GM19438 (cell line): Measurements from ENCODE around the gene SDHA.
"Not testable (repeated sequence)": the region's sequence is repeated elsewhere in the genome, so short reads cannot be mapped to it uniquely, and the experiment has no call there.

ENCODE experiments used
- ATAC-seq: cut with Tn5 transposase; IDR thresholded peaks from one replicate; pipeline ENCODE4 v1.9.1; 2021; ENCODE audit warnings: low read depth; ENCODE audit not compliant: unreplicated experiment

Gene SDHA

DNA sequence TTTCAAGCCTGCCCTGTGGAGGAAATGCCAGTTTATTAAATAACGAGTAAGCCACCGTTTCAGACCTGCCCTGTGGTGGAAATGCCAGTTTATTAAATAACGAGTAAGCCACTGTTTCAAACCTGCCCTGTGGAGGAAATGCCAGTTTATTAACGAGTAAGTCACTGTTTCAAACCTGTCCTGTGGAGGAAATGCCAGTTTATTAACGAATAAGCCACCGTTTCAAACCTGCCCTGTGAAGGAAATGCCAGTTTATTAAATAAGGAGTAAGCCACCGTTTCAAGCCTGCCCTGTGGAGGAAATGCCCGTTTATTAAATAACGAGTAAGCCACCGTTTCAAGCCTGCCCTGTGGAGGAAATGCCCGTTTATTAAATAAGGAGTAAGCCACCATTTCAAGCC, 33.9 kb downstream of the SDHA start:
- ATAC-seq: not testable (repeated sequence)

DNA sequence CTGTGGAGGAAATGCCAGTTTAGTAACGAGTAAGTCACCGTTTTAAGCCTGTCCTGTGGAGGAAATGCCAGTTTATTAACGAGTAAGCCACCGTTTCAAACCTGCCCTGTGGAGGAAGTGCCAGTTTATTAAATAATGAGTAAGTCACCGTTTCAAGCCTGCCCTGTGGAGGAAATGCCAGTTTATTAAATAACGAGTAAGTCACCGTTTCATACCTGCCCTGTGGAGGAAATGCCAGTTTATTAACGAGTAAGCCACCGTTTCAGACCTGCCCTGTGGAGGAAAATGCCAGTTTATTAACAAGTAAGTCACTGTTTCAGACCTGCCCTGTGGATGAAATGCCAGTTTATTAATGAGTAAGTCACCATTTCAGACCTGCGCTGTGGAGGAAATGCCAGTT, 34.4 kb downstream of the SDHA start:
- no peak for ATAC-seq

DNA sequence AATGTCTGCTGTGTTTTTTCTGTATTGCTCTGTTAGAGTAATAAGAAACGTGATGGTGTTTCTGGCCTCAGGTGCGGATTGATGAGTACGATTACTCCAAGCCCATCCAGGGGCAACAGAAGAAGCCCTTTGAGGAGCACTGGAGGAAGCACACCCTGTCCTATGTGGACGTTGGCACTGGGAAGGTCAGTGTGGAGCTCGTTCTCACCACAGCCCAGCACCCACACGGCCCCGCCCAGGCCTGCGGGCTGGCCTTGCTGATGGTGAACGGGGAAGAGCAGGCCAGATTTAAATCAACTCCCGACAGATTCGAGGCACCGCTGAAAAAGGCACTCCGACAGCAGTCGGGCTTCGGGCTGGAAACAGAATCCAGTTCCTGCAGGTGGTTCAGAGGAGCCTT, 36.2 kb downstream of the SDHA start:
- not testable (repeated sequence) for ATAC-seq

- not testable (repeated sequence) for ATAC-seq
Observed at GRCh38 chr5:255116-255515, 37.0 kb downstream of the SDHA start.

GRCh38 chr5:256347-256746, 38.2 kb downstream of the SDHA start:
- not testable (repeated sequence) for ATAC-seq

DNA sequence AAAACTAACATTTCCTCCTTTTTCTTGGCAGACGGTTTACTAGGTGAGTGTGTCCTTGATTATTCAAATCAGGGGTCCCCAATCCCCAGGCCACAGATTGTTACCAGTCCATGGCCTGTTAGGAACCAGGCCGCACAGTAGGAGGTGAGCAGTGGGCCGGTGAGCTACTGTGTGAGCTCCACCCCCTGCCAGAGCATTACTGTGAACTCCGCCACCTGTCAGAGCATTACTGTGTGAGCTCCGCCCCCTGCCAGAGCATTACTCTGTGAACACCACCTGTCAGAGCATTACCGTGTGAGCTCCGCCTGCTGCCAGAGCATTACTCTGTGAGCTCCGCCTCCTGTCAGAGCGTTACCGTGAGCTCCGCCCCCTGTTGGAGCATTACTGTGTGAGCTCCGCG, 39.0 kb downstream of the SDHA start:
- ATAC-seq: no peak

GRCh38 chr5:263275-263974, 45.3 kb downstream of the SDHA start:
- ATAC-seq: not testable (repeated sequence)

DNA sequence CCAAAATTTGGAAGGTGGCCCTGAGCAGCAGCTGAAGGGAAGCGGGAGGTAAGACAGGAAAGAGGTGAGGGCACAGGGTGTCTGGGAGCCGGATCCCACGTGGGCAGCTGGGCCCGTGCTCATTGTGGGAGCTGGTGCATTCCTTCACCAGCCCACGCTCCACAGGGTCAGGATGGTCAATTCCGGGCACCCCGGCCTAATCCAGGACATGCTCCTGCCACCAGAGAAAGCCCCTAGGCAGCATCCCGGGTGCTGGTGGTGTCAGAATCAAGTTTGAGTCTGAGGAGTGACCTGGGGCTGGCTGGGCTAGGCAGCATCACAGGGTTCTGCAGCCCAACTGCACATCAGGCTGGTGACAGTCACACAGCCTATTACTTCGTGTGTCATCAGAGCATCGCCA, 46.2 kb downstream of the SDHA start:
- ATAC-seq: no peak

- not testable (repeated sequence) for ATAC-seq
Observed at GRCh38 chr5:266311-267026, 48.3 kb downstream of the SDHA start.

GRCh38 chr5:267716-268115, 49.6 kb downstream of the SDHA start:
- no peak for ATAC-seq

- no peak for ATAC-seq
Observed at GRCh38 chr5:270340-270739, 52.2 kb downstream of the SDHA start.

DNA sequence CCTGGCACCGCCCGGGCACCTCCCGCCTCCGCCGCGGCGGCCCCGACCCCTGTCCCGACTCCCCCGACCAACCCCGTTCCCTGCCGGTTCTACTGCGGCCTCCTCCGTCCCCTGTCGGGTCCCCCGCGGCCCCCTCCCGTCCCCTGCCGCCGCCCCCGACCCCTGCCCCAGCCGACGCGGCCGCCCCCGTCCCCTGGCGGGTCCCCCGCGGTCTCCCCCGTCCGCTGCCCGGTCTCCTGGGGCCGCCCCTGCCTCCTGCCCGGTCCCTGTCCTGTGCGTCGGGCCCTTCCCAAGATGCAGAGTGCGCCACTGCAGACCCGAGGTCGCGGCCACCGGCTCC, 53.7 kb downstream of the SDHA start:
- ATAC-seq: not testable (repeated sequence)

DNA sequence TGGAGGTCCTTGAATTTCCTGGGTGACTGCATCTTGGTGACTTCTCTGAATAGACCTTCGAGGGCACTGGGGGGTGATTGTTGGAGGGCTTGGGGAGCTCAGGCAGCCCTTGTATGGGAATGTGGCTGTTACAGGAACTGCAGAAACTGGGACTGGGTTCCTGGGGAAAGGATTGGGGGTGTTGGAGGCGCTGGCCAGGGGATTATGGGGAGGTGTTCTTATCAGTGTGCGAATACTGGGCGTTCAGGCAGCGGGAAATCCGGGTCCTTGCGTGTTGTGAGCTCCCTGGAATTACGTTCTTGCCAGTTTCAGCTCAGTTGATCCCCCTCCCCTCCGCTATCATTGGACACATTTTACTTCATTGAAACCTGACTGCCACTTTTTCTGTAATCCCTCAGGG, 55.0 kb downstream of the SDHA start:
- ATAC-seq: not testable (repeated sequence)

DNA sequence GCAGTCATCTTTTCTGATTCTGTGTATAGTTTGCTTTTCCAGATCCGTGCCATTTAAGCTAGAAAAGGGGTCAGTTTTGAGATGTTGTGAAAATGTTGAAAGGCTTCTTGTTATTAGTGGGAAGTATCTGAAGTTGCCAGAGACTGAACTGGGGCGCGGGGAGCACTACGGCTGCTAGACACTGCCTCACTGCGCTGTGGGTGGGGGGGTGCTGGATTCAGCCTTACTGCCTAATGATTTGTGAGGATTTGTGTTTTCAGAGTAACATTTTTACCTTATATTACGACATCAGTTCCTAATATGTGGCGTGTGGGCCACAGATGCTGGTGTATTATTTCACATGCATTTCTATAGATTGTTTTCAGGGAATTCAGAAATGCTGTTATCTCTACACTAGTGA, 55.4 kb downstream of the SDHA start:
- not testable (repeated sequence) for ATAC-seq

- not testable (repeated sequence) for ATAC-seq
Observed at GRCh38 chr5:274346-274745, 56.2 kb downstream of the SDHA start.

- no peak for ATAC-seq
Observed at GRCh38 chr5:278646-279045, 60.5 kb downstream of the SDHA start.

DNA sequence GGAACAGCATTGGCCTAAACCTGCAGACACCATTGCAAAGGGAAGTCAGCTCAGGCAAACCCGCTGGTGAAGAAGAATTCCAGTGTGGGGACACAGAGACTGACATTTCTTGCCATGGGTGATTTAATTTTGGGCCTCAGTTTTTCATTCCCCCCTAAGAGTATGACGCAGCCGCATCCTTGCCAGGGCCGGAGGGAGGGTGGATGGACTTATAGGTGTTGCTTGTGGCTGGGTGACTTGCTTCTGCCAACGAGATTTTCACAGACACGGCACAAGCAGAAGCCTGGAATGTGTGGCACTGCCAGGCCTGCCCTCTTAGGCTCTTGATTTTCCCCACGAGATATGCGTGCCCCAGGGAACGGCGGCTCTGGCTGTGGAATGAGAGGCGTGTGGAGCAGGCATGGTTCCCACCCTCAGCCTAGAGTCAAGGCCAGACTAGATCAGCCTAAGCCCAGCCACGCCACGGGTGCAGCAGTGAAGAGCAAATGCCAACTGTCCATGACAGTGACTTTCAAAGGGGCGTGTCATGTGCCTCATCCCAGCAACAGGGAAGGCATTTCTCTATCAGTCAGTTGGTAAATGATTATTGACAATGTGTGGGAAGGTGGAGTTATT, 61.0 kb downstream of the SDHA start:
- not testable (repeated sequence) for ATAC-seq

- no peak for ATAC-seq
Observed at GRCh38 chr5:285991-286557, 68.0 kb downstream of the SDHA start.

DNA sequence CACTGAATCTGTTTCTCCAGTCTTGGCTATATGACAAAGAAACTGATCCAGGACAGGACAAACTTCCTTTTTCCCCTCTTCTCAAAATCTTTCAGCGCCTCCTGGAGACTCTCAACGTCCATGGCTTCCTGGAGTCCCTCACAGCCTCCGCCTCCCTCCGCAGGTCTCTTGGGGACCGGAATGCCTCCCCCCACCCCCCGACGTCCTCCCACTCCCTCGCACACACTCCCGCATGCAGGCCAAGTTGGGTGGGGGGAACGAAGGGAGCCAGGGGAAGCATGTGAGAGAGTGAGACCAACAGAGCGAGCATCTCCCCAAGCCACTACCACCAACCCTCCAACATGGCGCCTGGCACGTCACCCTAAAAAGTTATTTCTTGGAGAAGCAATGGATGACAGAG, 72.1 kb downstream of the SDHA start:
- ATAC-seq: not testable (repeated sequence)

GRCh38 chr5:291345-291744, 73.2 kb downstream of the SDHA start:
- not testable (repeated sequence) for ATAC-seq

GRCh38 chr5:294788-295187, 76.7 kb downstream of the SDHA start:
- not testable (repeated sequence) for ATAC-seq
